ENCODE measurements around the gene SMPD4. TPM values are rescaled to one million over a fixed set of nuclear protein-coding genes. Genes with fewer than 3 reads are reported as not detected.
"Not testable (repeated sequence)": the region's sequence is repeated elsewhere in the genome, so short reads cannot be mapped to it uniquely, and the experiment has no call there.

The SMPD4 gene
- total and polyA plus RNA-seq, 10 donors: 24.0 to 44.9 (median 37.4) TPM

GRCh38 chr2:130190237-130190636 lies 8.8 kb upstream of the SMPD4 start:
- no peak overlapping the region for H3K4me3 ChIP-seq
- H3K27me3 ChIP-seq (replicated peaks in 1 of 7): no peaks in the 10 kb centered on the region
- H3K27ac ChIP-seq: no peak overlapping the region
- 89 to 98% (median 92%) methylated on average over 3 to 15 of the region's 15 CpGs for WGBS, 5 donors
- no peaks in the 10 kb centered on the region for H3K4me1 ChIP-seq
- H3K9me3 ChIP-seq: no peaks in the 10 kb centered on the region
- peak; percentile 62 for DNase-seq
- intact Hi-C loops (cut with DNase I; ENCODE audit: low total_unique reads): no loop called here
- peak in 1 of 3 donors; percentile 18 for TF ChIP-seq POLR2AphosphoS5 (IDR thresholded peaks at IDR 0.05)
- TF ChIP-seq POLR2A (IDR thresholded peaks at IDR 0.05): no peak
- peaks cover 0 to 38% (median 7%) of the 10 kb centered on the region in 6 donors for H3K36me3 ChIP-seq

DNA sequence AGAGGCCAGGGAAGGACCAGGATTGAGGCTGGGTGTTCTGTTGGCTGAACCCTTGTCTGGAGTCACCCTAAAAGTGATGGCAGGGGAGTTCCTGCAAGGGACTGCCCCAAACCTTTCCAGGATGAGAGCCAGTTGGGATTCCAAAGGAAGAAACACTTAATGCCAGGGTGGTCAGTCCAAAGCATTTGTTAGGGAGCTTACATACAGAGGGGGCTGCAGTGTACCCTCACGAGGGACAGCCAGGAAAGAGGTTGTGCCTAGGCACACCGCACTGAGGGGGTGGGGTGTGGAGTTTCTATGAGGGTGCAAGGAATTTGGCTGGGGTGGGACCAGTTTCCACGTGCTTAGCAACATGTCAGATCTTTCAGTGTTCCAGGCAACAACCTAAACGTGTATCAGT lies 7.6 kb upstream of the SMPD4 start:
- H3K4me3 ChIP-seq; H3K27ac ChIP-seq; H3K9me3 ChIP-seq; H3K27me3 ChIP-seq (replicated peaks in 1 of 7); H3K4me1 ChIP-seq: not testable (repeated sequence)
- WGBS, 5 donors: 73 to 89% (median 86%) methylated on average over 3 to 4 of the region's 4 CpGs
- intact Hi-C loops (cut with DNase I; ENCODE audit: low total_unique reads): loop anchor here (10.0 kb wide), 1 partner anchor 146 kb away; no protein-coding TSS in a partner anchor
- DNase-seq: peak; percentile 14
- H3K36me3 ChIP-seq: peaks cover 0 to 45% (median 7%) of the 10 kb centered on the region in 6 donors

DNA sequence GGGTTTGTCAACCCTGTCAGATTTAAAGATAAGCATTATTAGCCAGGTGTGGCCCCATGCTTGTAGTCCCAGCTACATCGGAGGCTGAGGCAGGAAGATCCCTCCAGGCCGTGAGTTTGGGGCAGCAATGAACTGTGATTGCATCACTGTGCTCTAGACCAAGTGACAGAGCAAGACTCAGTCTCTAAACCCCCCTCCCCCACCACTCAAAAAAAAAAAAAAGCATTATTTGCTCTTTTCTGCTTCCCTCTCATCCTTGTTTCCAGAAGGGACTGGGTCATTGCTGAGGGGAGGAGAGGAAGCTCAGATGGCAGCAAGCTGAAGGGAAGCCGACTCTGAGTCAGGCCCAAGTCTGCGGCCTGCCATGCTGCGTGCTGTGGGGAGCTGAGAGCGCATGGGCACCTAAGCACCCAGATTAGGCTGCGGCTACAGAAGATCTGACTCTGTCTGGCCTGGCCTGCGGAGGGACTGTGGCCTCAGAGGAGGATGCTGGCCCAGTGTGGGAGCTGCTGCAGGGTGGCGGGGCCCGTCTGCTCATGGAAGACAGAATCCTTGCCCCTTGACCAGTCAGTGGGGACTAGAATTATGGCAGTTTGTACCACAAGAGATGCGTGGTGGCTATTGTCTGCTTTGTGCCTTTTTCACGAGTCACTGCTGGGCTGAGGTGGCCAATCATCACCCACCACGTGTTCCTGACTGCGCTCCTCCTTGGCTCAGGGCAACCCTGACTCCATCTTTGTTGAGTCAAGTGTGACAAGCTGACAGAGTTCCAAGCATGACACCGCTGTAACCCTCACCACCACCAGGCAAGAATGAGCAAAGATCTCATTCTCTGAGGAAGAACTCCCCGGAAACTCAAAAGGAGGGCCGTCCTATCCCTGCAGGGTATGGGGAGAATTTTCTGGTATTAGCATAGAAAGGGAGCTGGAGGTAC lies 6.7 kb upstream of the SMPD4 start:
- H3K27ac ChIP-seq; H3K4me3 ChIP-seq; H3K9me3 ChIP-seq; H3K27me3 ChIP-seq (replicated peaks in 1 of 7): not testable (repeated sequence)
- Histone ChIP-seq H3K4me1 (peaks cover 4 to 18% (median 11%) of the 10 kb centered on the region in 6 donors), H3K36me3 (peaks cover 0 to 50% (median 7%) of the 10 kb centered on the region in 6 donors)
- WGBS, 5 donors: 89 to 94% (median 91%) methylated on average over 13 to 17 of the region's 17 CpGs
- intact Hi-C loops (cut with DNase I; ENCODE audit: low total_unique reads): loop anchor here (10.0 kb wide), 1 partner anchor 147 kb away; no protein-coding TSS in a partner anchor
- DNase-seq: peak; percentile 59

DNA sequence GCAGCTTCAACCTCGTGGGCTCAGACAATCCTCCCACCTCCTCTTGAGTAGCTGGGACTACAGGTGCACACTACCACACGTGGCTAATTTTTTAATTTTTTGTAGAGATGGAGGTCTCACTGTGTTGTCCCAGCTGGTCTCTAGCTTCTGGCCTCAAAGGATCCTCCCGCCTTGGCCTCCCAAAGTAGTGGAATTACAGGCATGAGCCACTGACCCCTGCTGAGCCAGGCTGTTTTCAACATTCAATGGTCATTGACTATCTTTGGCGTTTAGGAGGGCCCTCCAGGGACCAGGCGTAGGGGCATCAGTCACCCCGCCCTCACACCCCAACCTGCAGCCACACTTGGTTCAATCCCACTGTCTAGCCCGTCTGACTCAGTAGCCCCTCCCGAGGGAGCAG lies 5.9 kb upstream of the SMPD4 start:
- Histone ChIP-seq H3K27me3 (replicated peaks in 1 of 7) (no peaks in the 10 kb centered on the region), H3K4me3 (no peak overlapping the region), H3K9me3 (no peaks in the 10 kb centered on the region), H3K27ac (no peak overlapping the region), H3K4me1 (peaks cover 6 to 23% (median 15%) of the 10 kb centered on the region in 6 donors), H3K36me3 (peaks cover 0 to 50% (median 7%) of the 10 kb centered on the region in 6 donors)
- intact Hi-C loops (cut with DNase I; ENCODE audit: low total_unique reads): loop anchor here (10.0 kb wide), 1 partner anchor 148 kb away; no protein-coding TSS in a partner anchor
- 79 to 93% (median 84%) methylated on average over 6 to 8 of the region's 8 CpGs for WGBS, 5 donors
- TF ChIP-seq POLR2AphosphoS5 (IDR thresholded peaks at IDR 0.05): no peak
- no peak for TF ChIP-seq POLR2A (IDR thresholded peaks at IDR 0.05)
- no peak for TF ChIP-seq CTCF (IDR thresholded peaks at IDR 0.05 in 8 of 11, conservative IDR thresholded peaks at IDR 0.05 in 3 of 11)
- DNase-seq: peak; percentile 29

- Histone ChIP-seq H3K27me3 (replicated peaks in 1 of 7) (no peaks in the 10 kb centered on the region), H3K9me3 (no peaks in the 10 kb centered on the region), H3K4me1 (peaks cover 6 to 23% (median 15%) of the 10 kb centered on the region in 6 donors), H3K36me3 (peaks cover 0 to 44% (median 6%) of the 10 kb centered on the region in 6 donors), H3K4me3 (no peak overlapping the region), H3K27ac (no peak overlapping the region)
- 86 to 94% (median 90%) methylated on average over 5 of the region's 5 CpGs for WGBS, 5 donors
- intact Hi-C loops (cut with DNase I; ENCODE audit: low total_unique reads): loop anchor here (10.0 kb wide), 1 partner anchor 148 kb away; no protein-coding TSS in a partner anchor
- DNase-seq: peak; percentile 58
- TF ChIP-seq POLR2AphosphoS5 (IDR thresholded peaks at IDR 0.05) (no peak), CTCF (IDR thresholded peaks at IDR 0.05 in 8 of 11, conservative IDR thresholded peaks at IDR 0.05 in 3 of 11) (no peak), POLR2A (IDR thresholded peaks at IDR 0.05) (no peak)
Observed at GRCh38 chr2:130186391-130186790, 5.0 kb upstream of the SMPD4 start.

Data from spleen (tissue), 11 donors.